ENCODE results near the gene ITGA11. TPM values are rescaled to one million over a fixed set of nuclear protein-coding genes. Genes with fewer than 3 reads are reported as not detected.

Gene ITGA11
- total and polyA plus RNA-seq, 2 donors (not counting 1 experiment from before 2014, with no cell fraction given) = not detected

DNA sequence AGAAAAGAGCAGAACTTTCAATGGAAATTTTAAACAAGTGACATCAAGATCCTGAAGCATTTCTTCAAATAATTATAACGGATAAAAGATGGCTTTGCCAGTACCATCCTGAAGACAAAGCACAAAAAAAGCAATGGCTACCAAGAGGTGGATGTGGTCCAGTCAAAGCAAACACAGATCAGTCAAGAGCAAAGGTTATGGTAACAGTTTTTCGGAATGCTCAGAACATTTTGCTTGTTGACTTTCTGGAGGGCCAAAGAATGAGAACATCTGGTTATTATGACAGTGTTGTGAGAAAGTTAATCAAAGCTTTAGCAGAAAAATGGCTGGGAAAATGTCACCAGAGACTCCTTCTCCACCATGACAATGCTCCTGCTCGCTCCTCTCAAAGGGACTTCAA, 122.9 kb downstream of the ITGA11 start:
- Mint-ChIP-seq H3K4me3 (no peak overlapping the region), H3K27me3 (peaks cover 9% of the 10 kb centered on the region), H3K9me3 (ENCODE audit: insufficient read depth) (no peaks in the 10 kb centered on the region), H3K4me1 (peaks cover 8% of the 10 kb centered on the region), H3K27ac (no peak overlapping the region)
- TF ChIP-seq, protein P1, sequence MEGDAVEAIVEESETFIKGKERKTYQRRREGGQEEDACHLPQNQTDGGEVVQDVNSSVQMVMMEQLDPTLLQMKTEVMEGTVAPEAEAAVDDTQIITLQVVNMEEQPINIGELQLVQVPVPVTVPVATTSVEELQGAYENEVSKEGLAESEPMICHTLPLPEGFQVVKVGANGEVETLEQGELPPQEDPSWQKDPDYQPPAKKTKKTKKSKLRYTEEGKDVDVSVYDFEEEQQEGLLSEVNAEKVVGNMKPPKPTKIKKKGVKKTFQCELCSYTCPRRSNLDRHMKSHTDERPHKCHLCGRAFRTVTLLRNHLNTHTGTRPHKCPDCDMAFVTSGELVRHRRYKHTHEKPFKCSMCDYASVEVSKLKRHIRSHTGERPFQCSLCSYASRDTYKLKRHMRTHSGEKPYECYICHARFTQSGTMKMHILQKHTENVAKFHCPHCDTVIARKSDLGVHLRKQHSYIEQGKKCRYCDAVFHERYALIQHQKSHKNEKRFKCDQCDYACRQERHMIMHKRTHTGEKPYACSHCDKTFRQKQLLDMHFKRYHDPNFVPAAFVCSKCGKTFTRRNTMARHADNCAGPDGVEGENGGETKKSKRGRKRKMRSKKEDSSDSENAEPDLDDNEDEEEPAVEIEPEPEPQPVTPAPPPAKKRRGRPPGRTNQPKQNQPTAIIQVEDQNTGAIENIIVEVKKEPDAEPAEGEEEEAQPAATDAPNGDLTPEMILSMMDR (IDR thresholded peaks at IDR 0.05) = no peak
- WGBS (ENCODE audit: insufficient coverage) = 100% methylated on average over 2 of the region's 3 CpGs
- ChIA-PET CTCF (no interaction called here), POLR2A (no interaction called here)
- H3K9me3 ChIP-seq (ENCODE audit: control extremely low read depth in 1 of 3, control insufficient read depth in 2 of 3, insufficient read depth in 1 of 3, low read length in 2 of 3) = no peaks in the 10 kb centered on the region
- H2AFZ ChIP-seq (ENCODE audit: insufficient read depth, low read depth, low read length, poor library complexity, severe bottlenecking) = no peak overlapping the region
- intact Hi-C loops (cut with micrococcal nuclease) = loop anchor here (5.0 kb wide), 1 partner anchor 363 kb away; no protein-coding TSS in a partner anchor
- no peaks in the 10 kb centered on the region for H3K79me2 ChIP-seq (ENCODE audit: control insufficient read depth, insufficient read depth, low read length)
- no peaks in the 10 kb centered on the region for H3K27me3 ChIP-seq (replicated peaks in 1 of 4; ENCODE audit: control extremely low read depth in 1 of 4, control insufficient read depth in 3 of 4, insufficient read depth in 4 of 4, low read length in 3 of 4)
- DNase-seq = no peak
- peaks cover 5 to 6% of the 10 kb centered on the region in 2 donors for H3K4me1 ChIP-seq (ENCODE audit: control insufficient read depth in 2 of 2, insufficient read depth in 2 of 2, low read length in 2 of 2)
- H3K4me3 ChIP-seq (ENCODE audit: control extremely low read depth in 1 of 5, extremely low read depth in 1 of 5, insufficient read depth in 1 of 5, low read depth in 2 of 5, low read length in 4 of 5) = no peak overlapping the region
- no peak overlapping the region for H3K4me2 ChIP-seq (replicated peaks; ENCODE audit: low read depth, low read length, poor library complexity, severe bottlenecking)
- ATAC-seq (ENCODE audit: low read depth) = no peak
- H3K9ac ChIP-seq (ENCODE audit: low read length) = no peak overlapping the region
- H3K27ac ChIP-seq (ENCODE audit: low read length in 2 of 2) = no peak overlapping the region
- H3K36me3 ChIP-seq (replicated peaks in 1 of 2; ENCODE audit: control extremely low read depth in 1 of 2, control insufficient read depth in 1 of 2, extremely low read depth in 1 of 2, insufficient read depth in 2 of 2, low read length in 1 of 2) = no peaks in the 10 kb centered on the region
- H4K20me1 ChIP-seq (ENCODE audit: control insufficient read depth, insufficient read depth, low read length, poor library complexity, severe bottlenecking) = no peaks in the 10 kb centered on the region

DNA sequence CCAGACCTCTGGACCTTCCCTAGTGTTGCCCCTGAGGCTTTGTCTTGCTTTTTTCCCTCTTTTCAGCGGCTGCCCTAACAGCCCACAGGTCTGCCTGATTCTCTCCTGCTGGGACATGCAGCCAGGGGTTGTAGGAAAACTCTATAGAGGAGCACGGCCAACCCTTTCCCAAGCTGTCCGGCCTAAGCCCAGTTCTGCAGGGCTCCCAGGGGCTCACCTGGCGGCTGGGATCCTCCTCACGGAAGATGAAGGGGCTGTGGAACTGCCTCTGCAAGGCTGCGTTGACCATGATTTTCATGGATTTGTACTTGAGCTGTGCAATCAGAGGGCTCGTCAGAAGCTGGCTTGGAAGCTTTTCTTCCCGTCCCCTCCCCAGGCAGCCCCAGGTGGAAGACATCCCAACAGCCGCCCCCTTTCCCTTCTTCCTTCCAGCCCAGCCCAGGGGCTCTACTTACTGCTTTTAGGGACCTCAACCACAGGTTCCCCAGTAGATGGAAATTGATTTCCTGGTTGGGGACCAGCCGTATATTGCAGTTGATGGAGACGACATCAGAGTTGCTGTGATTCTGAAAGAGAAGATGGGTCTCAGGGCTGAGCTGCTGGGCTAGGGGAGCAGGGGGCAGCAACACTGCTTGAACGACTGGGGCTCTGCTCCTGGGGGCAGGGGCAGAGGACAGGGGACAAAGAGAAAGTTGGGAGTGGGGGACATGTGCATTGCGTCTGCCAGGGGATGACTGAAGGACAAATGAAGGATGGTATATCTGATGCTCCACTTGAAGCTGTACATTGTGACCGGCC, 124.6 kb downstream of the ITGA11 start:
- no peak for DNase-seq
- 90% methylated on average over 11 of the region's 14 CpGs for WGBS (ENCODE audit: insufficient coverage)
- CTCF ChIA-PET = interaction anchor here (0.6 to 3.8 kb wide), 8 partner anchors 13 to 367 kb away, joined by 3 to 35 read pairs (median 5); partner anchors contain the start of gene FEM1B

More for the DNA sequence above, 124.6 kb downstream of the ITGA11 start:
- H3K4me1 Mint-ChIP-seq = peaks cover 8% of the 10 kb centered on the region
- Histone ChIP-seq H4K20me1 (ENCODE audit: control insufficient read depth, insufficient read depth, low read length, poor library complexity, severe bottlenecking) (no peaks in the 10 kb centered on the region), H3K4me1 (ENCODE audit: control insufficient read depth in 2 of 2, insufficient read depth in 2 of 2, low read length in 2 of 2) (peaks cover 5 to 6% of the 10 kb centered on the region in 2 donors), H3K79me2 (ENCODE audit: control insufficient read depth, insufficient read depth, low read length) (no peaks in the 10 kb centered on the region), H3K4me2 (replicated peaks; ENCODE audit: low read depth, low read length, poor library complexity, severe bottlenecking) (no peak overlapping the region), H3K27me3 (replicated peaks in 1 of 4; ENCODE audit: control extremely low read depth in 1 of 4, control insufficient read depth in 3 of 4, insufficient read depth in 4 of 4, low read length in 3 of 4) (no peaks in the 10 kb centered on the region), H2AFZ (ENCODE audit: insufficient read depth, low read depth, low read length, poor library complexity, severe bottlenecking) (no peak overlapping the region), H3K36me3 (replicated peaks in 1 of 2; ENCODE audit: control extremely low read depth in 1 of 2, control insufficient read depth in 1 of 2, extremely low read depth in 1 of 2, insufficient read depth in 2 of 2, low read length in 1 of 2) (no peaks in the 10 kb centered on the region), H3K9ac (ENCODE audit: low read length) (no peak overlapping the region), H3K9me3 (ENCODE audit: control extremely low read depth in 1 of 3, control insufficient read depth in 2 of 3, insufficient read depth in 1 of 3, low read length in 2 of 3) (no peaks in the 10 kb centered on the region), H3K4me3 (ENCODE audit: control extremely low read depth in 1 of 5, extremely low read depth in 1 of 5, insufficient read depth in 1 of 5, low read depth in 2 of 5, low read length in 4 of 5) (no peak overlapping the region), H3K27ac (ENCODE audit: low read length in 2 of 2) (no peak overlapping the region)
- H3K27me3 Mint-ChIP-seq = peaks cover 9% of the 10 kb centered on the region
- no peak for ATAC-seq (ENCODE audit: low read depth)
- H3K27ac Mint-ChIP-seq = no peak overlapping the region
- POLR2A ChIA-PET = no interaction called here
- no peak overlapping the region for H3K4me3 Mint-ChIP-seq
- TF ChIP-seq, protein P1 (IDR thresholded peaks at IDR 0.05) = no peak
- TF ChIP-seq EZH2 (IDR thresholded peaks at IDR 0.05; ENCODE audit: borderline replicate concordance, insufficient read depth, low read depth, low read length, poor library complexity, severe bottlenecking) = no peak
- intact Hi-C loops (cut with micrococcal nuclease) = loop anchor here (2.0 to 5.0 kb wide), 2 partner anchors 55 to 365 kb away; no protein-coding TSS in a partner anchor
- H3K9me3 Mint-ChIP-seq (ENCODE audit: insufficient read depth) = no peaks in the 10 kb centered on the region
